Measurements from ENCODE around the gene CAPN12.

GRCh38 chr19:38690832-38691231, 53.4 kb downstream of the CAPN12 start:
- TF ChIP-seq TAF1 (IDR thresholded peaks at IDR 0.05; ENCODE audit: borderline replicate concordance, insufficient read depth, low read length), result no peak
- no peak for TF ChIP-seq REST (IDR thresholded peaks at IDR 0.05; ENCODE audit: insufficient read depth in 1 of 2, low read depth in 2 of 2, low read length in 2 of 2)
- no peak for TF ChIP-seq POLR2AphosphoS5 (IDR thresholded peaks at IDR 0.05; ENCODE audit: low read depth, low read length)

All from PFSK-1 (cell line).